Effector CD4-positive, alpha-beta T cell (primary cell): ENCODE measurements around the gene SOX9.
"Not testable (repeated sequence)": the region's sequence is repeated elsewhere in the genome, so short reads cannot be mapped to it uniquely, and the experiment has no call there.

Experiments
- DNase-seq: peaks from one replicate; pipeline ENCODE4 v3.0.0-alpha.2; 2020

SOX9 gene

GRCh38 chr17:72126575-72127486 is 6.0 kb downstream of the SOX9 start:
- no peak for DNase-seq

DNA sequence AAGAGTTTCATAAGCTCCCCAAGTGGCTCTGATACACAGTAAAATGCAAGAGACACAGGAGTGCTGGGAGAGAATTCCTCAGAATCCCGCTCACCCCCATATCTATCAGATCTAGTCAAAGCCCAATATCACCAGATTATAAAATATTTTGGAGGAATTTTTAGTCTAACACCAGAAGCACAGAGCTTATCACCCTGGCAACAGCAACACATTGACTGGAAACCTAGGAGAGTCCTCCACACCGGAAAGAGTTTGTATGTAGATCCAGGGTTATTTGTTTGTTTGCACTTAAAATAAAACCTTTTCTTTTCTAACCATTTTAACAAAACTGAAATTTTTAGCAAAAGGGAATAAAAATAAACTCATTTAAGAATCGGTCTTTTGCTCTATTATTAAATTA is 7.2 kb downstream of the SOX9 start:
- DNase-seq = no peak

DNA sequence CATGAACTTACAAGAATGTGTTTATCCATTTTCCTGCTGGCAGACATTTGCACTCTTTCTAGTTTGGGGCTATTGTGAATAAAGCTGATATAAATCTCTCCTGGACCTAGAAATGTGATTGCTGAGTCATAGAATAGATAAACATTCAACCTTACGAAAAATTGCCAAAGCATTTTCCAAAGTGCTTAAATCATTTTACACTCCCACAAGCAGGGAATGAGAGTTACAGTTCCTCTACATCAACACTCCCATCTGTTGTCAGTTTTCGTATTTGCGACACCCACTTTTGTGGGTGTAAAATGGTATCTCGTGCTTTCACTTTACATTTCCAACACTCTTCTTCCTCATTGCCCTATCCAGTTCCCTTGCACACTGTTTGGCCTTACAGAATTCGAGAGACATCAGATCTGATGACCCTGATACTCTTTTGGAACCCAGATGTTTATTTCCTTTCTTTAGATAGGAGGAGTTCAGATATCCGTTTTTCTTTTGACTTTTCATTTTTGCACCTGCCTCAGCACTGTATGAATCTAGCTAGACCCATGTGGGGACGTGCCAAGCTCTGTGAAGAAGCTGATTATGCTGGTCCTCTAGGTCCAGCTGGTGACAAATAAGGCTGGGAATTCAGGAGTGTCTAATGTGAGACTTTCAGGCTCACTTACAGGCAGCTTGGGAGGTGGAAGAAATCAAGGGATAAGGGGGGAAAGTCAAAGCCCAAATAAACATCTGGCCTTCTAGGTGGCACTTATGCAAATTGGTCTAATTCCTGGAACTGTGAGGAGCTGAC is 14.0 kb downstream of the SOX9 start:
- DNase-seq = no peak

- no peak for DNase-seq
These were observed 14.9 kb downstream of the SOX9 start for GRCh38 chr17:72135546-72136325.

DNA sequence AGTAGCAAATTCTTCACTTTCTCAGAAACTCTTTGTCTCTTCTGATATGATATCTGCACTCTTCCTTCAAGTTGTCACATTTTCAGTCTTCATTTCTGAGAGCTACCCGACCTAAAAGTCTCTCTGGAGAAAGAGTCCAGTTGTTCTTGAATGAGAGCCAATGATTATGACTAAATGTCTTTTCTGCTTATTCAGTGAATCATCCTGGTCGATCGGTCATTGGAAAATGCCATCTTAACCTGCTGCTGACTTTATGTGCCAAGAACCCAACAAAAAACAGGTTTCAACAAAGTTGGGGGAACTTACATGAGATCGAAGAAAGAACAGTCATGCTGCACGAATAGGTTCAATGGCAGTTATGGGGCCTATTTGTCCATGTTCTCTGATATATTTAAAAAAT is 15.9 kb downstream of the SOX9 start:
- DNase-seq = no peak

DNA sequence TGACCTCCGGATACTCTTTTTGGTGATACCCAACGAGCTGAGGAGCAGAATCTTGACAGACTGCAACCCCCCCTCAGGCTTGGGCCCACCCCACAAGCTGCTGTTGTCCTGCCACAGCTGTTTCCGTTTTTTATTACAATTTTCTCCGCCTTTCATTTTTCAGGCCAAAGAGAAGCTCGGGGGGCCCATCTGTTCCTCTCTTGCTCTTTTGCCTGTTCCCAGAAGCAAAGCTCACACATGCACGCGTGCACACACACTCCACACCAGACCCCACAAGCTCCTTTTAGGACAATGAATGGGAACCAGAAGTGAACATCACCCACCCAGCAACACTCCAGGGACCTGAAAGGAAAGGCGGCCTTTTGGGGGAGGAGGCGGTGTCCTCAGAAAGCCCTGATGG is 16.3 kb downstream of the SOX9 start:
- DNase-seq = no peak

- DNase-seq = no peak
These were observed 18.4 kb downstream of the SOX9 start for GRCh38 chr17:72139212-72139611.

DNA sequence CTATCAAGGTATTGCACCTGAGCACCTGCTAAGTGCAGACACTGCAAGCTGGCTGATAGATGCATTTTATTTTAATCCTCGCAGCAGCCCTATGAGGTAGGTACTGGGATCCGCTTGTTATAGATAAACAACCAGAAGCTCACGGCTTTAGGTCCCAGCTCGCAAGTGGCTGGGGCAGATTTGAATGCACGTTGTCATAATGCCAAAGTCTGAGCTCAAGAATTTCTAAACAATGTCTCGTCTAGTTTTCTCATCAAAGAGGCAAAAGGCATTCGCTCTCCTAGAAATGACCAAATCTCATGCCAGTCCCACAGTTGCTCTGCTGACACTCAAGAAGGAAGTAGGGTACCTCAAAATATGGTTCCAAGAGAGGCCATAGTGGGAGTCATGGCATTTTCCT is 20.5 kb downstream of the SOX9 start:
- DNase-seq = no peak

- DNase-seq = not testable (repeated sequence)
These were observed 21.3 kb downstream of the SOX9 start for GRCh38 chr17:72142097-72142496.

GRCh38 chr17:72142614-72143013 is 21.8 kb downstream of the SOX9 start:
- DNase-seq = no peak

DNA sequence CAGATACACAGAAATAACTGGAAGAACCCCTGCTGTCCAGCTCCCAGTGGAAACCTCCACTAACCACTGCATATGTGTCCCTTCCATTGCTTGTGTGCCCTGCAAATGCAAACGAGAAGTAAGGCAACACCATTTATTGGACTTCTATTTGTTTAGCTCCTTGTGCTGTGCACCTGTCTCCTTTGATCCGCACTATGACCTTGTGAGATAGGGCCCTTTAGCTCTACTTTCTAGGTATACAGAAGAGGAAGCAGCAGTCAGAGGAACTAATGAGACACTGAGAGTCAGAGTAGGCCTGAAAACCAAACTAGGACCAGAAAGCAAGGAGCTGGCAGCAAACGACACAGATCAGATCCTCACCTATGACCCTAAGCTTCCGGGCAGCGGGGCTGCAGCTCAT is 22.4 kb downstream of the SOX9 start:
- DNase-seq = no peak

DNA sequence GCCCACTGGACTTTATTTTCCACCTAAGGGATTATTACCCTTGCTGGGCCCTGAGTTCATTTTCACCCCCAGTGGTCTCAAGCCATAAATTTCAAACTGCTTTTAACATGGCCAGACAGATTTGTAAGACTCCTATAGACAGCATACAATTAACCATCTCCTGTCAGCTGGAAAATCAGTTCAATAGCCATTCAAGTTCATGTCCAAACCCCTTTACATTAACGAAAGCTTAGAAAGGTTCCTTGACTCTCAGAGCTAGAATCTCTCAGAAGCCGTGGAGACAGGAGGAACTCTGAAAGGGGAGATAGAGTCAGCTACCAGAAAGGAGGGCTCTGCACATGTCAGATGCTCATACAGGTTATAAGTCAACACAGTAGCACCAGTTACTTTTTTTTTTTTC is 23.3 kb downstream of the SOX9 start:
- no peak for DNase-seq

- DNase-seq = no peak
These were observed 24.7 kb downstream of the SOX9 start for GRCh38 chr17:72145562-72145961.

GRCh38 chr17:72145962-72146361 is 25.1 kb downstream of the SOX9 start:
- no peak for DNase-seq

DNA sequence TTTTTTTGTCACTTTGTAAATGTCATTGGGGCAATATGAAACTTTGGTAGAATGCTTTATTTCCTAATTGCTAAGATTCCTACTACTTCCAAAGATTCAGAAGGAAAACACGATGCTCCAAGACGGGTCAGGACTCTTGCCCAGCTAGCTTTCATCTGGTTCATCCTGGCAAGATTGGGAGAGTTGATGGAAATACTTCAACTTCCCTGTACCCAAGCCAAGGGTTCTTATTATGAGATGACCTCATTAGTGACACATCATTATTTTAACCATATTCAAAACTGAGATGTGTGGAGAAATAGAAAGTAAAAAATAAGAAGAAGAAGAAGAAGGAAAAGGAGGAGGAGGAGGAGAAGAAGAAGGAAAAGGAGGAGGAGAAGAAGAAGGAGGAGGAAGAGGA is 25.6 kb downstream of the SOX9 start:
- no peak for DNase-seq

- no peak for DNase-seq
These were observed 30.0 kb downstream of the SOX9 start for GRCh38 chr17:72150632-72151460.

- DNase-seq = no peak
These were observed 31.0 kb downstream of the SOX9 start for GRCh38 chr17:72151565-72152386.

GRCh38 chr17:72152387-72152929 is 31.6 kb downstream of the SOX9 start:
- DNase-seq = no peak

DNA sequence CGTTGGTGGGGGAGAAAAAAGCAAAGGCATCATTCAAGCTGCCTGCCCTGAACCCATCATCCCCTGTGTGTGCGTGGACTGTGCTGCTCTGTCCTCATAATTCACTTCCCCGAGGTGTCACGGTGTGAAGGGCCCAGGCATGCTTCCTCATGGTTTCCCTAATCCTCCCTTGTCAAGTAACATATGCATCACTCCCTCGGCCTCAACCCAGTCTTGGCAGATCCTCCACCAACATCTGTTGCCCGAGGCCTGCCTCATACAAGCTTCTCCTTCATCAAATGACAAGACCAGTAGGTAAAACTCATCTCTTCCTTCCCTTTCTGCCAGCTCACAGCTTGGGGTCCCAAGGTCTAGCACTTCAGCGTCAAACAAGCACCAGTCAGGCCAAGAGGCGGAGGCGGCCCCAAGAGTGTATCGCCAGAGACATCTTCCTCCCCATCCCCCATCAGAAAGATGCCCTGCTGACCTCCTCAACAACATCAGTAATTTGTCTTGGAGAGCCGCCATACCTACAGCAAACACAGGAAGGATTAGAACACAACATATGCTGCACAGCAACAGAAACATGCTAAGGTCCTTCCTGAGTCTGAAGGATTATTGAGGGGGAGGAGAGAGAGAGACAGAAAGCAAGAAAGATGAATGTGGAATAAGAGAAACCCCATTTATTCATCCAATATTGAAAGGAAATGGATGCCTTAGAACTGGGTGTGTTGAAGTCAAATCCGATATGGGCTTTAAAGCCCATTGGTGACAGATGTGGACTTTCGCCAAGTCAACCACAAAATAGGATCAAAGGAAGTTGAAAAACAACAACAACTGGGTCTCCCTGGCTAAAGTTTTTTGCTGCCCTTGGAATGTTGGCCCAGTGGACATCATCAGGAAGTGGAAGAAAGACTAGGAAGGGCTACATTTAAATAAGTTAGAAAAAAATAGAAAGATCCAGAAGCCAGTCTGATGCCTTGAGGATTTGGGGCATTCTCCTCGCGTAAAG is 38.4 kb downstream of the SOX9 start:
- no peak for DNase-seq

GRCh38 chr17:72162569-72162968 is 41.7 kb downstream of the SOX9 start:
- no peak for DNase-seq
